Fibroblast of the aortic adventitia (primary cell): ENCODE measurements around the gene TH. TPM values are rescaled to one million over a fixed set of nuclear protein-coding genes. Genes with fewer than 3 reads are reported as not detected.

ENCODE experiments used
- DNase-seq: peaks from one replicate; pipeline ENCODE4 v3.0.0-alpha.2; 2010; ENCODE audit warnings: low read depth
- H3K4me3 ChIP-seq: 2 replicates; pipeline ENCODE4 v1.5.1; 2011; ENCODE audit warnings: low read depth, mild to moderate bottlenecking, control low read depth, low read length, moderate library complexity
- total RNA-seq: library from RNA; depleted of rRNA; stranded (reverse); fragments of >200 nt; gene quantifications from 2 replicates; pipeline ENCODE4 v1.2.3, GENCODE V29; 2012; ENCODE audit warnings: low replicate concordance
- TF ChIP-seq, protein P1 (sequence below): IDR thresholded peaks from 2 replicates; pipeline ENCODE4 v1.5.1; 2011; ENCODE audit warnings: mild to moderate bottlenecking, low read length, control low read depth, inconsistent platforms; ENCODE audit not compliant: insufficient read depth

TH gene
- total RNA-seq, 1 donor = not detected

DNA sequence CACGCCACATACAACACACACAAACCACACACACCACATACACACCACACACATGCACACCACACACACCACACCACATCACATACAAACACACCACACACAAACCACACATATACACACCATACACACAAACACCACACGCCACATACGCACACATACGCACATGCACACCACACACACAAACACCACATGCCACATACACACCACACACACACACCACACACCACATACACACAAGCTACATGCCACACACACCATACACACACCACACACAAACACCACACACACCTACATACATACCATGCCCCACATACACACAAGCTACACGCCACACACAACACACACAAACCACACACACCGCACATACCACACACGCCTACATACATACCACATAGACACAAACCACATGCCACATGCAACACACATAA is 15.7 kb upstream of the TH start:
- DNase-seq = no peak
- no peak overlapping the region for H3K4me3 ChIP-seq
- TF ChIP-seq, protein P1, sequence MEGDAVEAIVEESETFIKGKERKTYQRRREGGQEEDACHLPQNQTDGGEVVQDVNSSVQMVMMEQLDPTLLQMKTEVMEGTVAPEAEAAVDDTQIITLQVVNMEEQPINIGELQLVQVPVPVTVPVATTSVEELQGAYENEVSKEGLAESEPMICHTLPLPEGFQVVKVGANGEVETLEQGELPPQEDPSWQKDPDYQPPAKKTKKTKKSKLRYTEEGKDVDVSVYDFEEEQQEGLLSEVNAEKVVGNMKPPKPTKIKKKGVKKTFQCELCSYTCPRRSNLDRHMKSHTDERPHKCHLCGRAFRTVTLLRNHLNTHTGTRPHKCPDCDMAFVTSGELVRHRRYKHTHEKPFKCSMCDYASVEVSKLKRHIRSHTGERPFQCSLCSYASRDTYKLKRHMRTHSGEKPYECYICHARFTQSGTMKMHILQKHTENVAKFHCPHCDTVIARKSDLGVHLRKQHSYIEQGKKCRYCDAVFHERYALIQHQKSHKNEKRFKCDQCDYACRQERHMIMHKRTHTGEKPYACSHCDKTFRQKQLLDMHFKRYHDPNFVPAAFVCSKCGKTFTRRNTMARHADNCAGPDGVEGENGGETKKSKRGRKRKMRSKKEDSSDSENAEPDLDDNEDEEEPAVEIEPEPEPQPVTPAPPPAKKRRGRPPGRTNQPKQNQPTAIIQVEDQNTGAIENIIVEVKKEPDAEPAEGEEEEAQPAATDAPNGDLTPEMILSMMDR = no peak

DNA sequence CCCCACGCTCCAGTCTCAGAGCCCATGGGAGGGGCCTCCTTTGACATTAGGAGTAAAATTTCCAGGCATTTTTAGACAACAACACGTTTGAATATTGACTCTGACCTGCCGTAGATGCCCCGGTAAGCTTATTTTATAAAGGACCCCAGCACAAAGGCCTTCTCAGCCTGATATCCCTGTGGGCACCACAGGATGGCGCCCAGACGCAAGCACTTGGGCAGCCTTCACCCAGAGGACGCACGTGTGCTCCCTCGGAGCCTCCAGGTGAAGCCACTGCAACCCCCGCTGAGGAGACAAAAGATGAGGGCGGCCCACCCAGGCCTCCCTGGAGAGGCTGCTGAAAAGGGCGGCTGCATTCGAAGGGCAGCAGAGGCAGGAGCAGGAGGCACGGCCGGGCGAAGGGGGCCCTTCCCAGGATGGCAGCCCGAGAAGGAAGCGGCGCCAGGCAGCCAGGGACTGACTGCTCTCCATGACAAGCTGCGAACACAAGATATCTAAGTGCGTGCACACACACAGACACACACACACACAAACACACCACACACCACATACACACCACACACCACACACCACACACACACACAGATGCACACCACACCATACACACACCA is 15.2 kb upstream of the TH start:
- DNase-seq = no peak
- no peak overlapping the region for H3K4me3 ChIP-seq
- TF ChIP-seq, protein P1 = peak; percentile 33

DNA sequence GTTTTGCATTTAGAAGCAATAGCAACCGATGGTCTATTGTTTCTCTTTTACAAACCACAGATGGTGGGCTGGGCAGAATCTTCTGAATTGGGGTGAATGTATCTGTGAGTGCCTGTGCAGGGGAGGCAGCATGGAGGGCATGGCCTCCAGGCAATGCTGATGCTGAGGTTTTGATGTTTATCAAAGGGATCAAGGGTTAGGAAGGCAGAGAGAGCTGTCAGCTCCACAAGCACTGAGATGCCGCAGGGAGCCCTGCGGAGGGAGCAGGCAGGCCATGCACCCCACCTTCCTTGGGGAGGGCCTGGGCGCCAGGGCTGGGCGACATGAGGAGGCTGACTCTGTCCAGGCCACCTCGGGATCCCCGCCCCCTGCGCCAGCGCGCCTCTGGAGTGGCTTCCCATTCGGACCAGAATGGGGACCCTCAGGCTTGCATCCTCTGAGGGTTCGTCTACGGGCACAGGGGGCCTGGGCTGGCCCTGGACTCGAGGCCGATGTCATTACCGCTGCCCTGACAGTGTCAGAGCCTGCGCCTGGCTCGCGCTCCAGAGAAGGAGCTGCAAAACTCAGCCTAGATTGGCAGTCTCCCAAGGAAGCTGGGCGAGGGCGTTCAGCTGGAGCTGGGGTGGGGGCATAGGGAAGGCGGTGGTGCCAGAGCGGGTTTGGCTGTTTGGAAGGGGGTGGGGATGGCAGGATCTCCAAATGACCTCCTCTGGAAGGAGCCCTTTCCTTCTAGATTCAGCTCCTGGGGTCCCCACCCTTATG is 13.9 kb upstream of the TH start:
- TF ChIP-seq, protein P1 = no peak
- H3K4me3 ChIP-seq = no peak overlapping the region
- no peak for DNase-seq

DNA sequence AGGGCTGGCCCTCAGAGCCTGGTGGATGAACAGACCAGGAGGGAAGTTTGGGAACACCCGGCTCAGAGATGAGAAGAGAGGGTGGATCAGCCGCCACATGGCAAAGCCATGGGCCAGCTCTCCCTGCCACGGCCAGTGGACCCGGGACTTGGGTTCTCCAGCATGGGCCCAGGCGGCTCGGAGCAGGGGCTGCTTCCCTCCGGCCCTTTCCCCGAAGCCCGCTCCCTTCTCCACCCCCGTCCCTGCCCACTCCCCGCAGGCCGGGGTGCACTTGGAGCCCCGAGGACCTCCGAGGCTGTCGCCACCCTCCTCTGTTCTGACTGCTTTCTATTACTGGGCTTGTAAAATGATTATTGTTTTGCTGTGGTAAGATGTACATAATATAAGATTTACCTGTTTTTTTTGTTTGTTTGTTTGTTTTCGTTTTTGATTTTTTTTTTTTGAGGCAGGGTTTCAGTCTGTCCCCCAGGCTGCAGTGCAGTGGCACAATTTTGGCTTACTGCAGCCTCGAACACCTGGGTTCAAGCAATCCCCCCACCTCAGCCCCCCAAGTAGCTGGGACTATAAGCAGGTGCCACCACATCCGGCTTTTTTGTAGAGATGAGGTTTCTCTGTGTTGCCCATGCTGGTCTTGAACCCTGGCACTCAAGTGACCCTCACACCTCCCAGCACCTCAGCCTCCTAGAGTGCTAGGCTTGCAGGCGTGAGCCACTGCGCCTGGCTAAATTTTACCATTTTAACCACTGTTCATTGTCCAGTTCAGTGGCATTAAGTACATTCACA is 11.3 kb upstream of the TH start:
- H3K4me3 ChIP-seq = no peak overlapping the region
- DNase-seq = no peak
- TF ChIP-seq, protein P1 = no peak

DNA sequence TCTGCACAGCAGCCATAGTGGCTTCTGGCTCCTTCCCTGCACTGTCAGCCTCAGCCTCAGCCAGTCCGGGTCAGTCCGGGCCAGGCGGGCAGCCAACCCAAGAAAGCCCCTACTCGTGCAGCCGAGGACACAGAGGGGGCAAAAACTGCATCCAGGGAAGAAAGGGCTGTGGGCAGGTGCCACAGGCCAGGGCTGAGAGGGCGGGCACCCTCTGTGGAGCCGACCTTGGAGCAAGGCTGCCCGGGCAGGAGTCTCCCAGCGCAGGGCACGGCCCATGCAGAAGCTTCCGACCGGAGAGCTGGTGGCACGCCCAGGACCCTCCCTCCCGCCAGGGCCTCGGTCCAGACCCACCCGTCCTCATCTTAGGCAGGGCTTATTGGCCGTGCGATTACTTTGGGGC is 10.5 kb upstream of the TH start:
- no peak overlapping the region for H3K4me3 ChIP-seq
- TF ChIP-seq, protein P1 = no peak
- no peak for DNase-seq

DNA sequence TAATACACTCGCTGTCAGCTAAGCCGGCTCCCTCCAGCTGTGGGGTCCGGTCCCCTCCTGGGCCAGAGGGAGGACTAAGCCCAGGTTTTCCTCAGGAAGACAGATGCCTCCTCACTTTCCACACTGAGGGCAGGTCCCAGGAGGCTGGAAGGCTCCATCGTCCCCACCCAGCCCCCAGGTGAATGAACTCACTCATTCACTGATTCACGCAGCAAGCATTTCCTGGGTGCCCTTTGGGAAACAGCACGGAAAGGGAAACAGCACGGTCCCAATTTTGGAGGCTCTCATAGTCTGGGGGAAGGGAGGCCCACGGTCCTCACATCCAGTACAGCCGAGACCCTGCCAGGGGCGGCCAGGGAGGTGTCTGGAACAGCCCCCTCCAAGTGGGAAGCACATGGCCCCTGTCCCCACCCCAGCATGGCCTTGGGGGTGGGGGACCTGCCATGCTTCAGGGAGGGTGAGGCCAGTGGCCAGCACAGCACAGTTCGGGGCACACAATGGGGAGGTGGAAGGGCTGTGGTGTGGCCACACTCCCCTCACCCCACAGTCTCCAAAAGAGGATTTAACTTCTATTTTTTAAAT is 9.3 kb upstream of the TH start:
- no peak overlapping the region for H3K4me3 ChIP-seq
- DNase-seq = no peak
- TF ChIP-seq, protein P1 = no peak
